Endothelial cell of umbilical vein (primary cell): ENCODE results near the gene HGFAC.

Experiments
- CTCF ChIP-seq, 2 donors: IDR thresholded peaks; 1 replicate in 1 of 2; 2 replicates in 1 of 2; pipeline ENCODE4 v1.5.1; 2011; ENCODE audit warnings: low read length in 2 of 2, mild to moderate bottlenecking in 2 of 2, moderate library complexity in 2 of 2, control low read depth in 1 of 2, inconsistent platforms in 1 of 2, low read depth in 1 of 2; ENCODE audit not compliant: insufficient read depth in 1 of 2; ENCODE audit errors: extremely low read depth in 1 of 2
- JUN ChIP-seq: IDR thresholded peaks from 2 replicates; pipeline ENCODE4 v1.6.1; 2011; ENCODE audit warnings: borderline replicate concordance, low read depth; ENCODE audit not compliant: insufficient read length, insufficient read depth
- POLR2A ChIP-seq: IDR thresholded peaks from 2 replicates; pipeline ENCODE4 v1.6.1; 2012; ENCODE audit warnings: low read depth, mild to moderate bottlenecking, control low read depth, low read length
- POLR2AphosphoS5 ChIP-seq: IDR thresholded peaks from 2 replicates; pipeline ENCODE4 v1.6.1; 2012; ENCODE audit warnings: low read depth, mild to moderate bottlenecking, control low read depth, low read length, moderate library complexity; ENCODE audit not compliant: insufficient read depth

- TF ChIP-seq CTCF (IDR thresholded peaks at IDR 0.05; ENCODE audit: extremely low read depth in 1 of 2, insufficient read depth in 1 of 2, low read depth in 1 of 2, low read length in 2 of 2) (no peak), POLR2A (no peak), POLR2AphosphoS5 (no peak), JUN (no peak)
These were observed 36.1 kb downstream of the HGFAC start for GRCh38 chr4:3477750-3478430.
